HG03439 (cell line): ENCODE data around the gene AHDC1.

Source experiments
- ATAC-seq: cut with Tn5 transposase; IDR thresholded peaks from one replicate; pipeline ENCODE4 v1.9.1; 2021; ENCODE audit warnings: mild to moderate bottlenecking, moderate library complexity; ENCODE audit not compliant: unreplicated experiment

The AHDC1 gene

GRCh38 chr1:27599605-27600497, 4.1 kb downstream of the AHDC1 start:
- ATAC-seq: no peak

GRCh38 chr1:27598902-27599528, 4.9 kb downstream of the AHDC1 start:
- ATAC-seq: no peak

- no peak for ATAC-seq
Measured at GRCh38 chr1:27598295-27598687, 5.7 kb downstream of the AHDC1 start.

DNA sequence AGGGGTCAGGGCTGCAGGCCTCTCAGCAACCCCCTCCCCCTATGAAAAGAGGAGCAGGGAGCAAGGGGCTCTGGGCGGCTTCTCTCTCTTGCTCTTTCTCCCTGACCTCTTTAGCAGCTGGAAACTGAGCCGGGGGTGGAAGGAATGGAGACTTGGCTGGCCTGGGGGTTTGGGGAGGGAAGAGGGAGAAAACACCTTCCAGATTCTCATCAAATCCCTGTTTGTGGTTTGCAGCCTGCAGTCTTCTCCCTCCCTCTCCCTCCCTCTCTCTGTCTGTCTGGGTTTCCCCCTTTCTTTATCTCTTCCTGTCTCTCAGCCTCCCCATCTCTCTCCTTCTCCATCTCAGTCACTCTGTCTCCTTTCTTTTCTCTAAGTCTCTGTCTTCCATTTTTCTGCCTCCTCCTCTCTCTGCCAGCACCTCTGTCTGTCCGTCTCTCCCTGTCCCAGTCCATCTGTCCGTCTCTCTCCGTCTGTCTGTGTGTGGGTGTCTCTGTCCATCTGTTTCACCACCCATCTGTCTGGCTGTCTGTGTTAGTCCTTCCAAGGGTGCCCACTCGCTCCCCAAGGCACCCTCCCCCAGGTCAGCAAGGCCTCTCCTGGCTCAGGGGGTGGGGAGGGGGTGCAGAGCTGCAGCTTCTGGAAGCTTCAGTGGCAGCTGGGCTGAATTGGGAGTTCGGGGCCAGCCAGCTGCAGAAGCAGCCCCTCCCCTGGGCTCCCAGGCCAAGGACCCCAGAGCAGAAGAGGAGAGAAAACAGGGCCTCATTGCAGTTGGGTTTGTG, 6.2 kb downstream of the AHDC1 start:
- no peak for ATAC-seq

DNA sequence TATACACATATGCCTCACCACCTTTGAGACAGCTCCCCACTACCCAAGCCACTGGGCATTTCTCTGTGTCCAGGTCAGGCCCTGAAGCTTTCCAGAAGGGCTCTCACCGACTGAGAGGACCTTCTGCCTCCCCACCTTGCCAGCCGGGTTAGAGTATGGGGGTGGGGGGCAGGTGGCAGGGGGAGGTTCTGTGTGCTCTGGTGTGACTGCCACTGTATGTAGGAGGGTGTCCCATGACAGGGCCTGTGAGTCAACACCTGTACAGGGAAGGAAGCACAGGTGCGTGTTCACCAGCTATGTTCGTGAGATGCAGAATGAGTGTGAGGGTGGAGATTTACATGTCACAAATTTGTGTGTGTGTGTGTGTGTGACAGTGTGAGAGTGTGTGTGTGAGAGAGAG, 7.0 kb downstream of the AHDC1 start:
- ATAC-seq: no peak

GRCh38 chr1:27596261-27596660, 7.7 kb downstream of the AHDC1 start:
- ATAC-seq: no peak

DNA sequence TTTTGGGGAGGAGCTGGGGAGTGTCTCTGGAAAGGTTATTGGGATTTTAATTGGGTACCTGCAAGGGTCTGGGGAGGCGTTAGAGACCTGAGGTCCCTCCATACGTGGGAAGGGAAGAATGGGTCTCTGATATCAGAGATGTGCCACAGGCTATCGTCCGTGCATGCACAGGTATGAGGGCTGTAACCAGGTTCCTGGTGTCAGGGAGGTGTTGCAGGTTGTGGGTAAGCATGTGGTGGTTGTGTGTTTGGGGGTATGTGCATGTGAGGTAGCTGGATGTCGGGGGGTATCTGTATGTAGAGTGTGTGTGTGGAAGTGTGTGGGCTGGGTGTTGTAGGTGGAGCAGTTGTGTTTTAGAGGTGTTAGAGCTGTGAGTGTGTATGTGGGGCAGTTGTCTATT, 8.3 kb downstream of the AHDC1 start:
- ATAC-seq: no peak

DNA sequence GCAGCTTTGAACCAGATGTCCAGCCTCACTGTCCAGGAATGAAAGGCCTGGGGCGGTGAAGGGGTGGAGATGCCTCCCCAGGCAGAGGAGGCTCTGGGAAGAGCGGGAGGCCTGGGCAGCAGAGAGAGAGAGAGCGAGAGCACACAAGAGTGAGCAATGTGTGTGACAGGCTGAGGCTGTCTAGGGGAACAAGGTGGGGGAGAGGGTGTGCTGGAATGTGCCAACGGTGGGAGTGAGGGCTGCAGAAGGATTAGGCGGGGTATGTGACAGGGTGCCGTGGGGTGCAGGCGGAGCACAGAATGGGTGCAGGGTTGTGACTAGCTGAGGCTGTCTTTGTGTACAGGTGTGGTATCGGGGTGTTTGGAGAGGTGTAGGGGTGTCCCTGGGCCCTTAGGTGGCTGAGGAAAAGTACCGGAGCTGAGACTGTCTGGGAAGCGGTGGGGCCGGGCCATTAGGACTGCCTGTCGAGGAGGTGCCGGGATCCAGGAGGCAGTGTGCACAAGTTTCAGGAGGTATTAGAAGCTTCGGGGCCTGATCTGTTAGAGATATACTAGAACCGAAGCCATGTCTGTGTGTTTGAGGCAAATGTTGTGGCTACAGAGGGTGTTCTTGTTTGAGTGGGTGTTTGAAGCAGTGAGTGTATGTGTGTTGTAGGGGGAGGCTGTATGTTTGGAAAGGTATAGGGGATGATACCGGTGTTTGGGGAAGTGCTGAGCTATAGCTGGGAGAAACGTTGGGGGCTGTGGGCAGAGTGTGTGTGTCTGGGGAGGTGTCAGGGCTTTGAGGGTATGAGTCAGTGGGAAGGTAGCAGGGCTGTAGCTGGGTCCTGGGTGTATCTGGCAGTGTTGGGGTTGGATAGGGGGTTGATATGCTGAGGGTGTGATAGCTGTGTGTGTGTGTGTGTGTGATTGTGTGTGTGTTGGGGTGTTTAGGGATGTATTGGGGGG, 9.1 kb downstream of the AHDC1 start:
- no peak for ATAC-seq

DNA sequence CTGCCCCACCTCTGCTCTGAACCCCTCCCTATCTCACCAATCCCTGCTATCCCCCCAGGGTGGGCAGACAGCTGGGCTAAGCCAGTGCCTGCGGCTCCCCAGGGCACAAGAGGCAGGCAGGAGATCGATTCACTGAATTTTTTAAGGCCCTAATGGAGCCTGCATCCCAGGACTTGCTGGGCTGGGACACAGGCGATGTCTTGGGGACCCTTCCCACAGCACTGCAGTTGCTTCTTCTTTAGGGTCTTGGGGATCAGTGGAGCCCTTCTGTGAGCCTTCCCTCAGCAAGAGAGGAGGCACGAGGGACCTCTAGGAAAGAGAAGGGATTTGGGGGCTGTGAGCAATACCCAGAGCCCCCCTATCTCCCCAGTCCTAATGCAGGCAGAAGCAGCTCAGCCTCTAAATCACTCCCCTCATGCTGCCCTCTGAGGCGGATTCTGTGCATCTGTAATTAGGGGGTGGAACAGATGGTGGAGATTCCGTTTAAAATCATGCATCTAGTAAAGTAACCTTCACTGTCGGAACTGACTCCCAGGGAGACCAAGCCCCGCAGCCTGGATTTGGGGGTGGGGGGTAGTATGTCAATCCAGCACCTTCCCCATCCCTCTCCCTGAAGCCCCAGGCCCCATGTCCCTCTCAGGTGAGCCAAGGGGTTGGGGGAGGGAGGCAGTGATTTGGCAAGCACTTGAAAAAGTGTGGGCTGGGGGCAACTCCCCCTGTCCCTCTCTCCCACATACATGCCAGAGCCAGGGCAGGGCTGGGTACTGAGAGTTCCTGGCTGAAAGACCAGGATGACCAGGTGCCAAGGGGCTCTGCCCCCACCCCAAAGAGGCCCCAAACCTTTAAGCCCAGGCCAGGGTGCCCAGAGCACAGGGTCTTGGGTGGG, 10.0 kb downstream of the AHDC1 start:
- ATAC-seq: no peak

DNA sequence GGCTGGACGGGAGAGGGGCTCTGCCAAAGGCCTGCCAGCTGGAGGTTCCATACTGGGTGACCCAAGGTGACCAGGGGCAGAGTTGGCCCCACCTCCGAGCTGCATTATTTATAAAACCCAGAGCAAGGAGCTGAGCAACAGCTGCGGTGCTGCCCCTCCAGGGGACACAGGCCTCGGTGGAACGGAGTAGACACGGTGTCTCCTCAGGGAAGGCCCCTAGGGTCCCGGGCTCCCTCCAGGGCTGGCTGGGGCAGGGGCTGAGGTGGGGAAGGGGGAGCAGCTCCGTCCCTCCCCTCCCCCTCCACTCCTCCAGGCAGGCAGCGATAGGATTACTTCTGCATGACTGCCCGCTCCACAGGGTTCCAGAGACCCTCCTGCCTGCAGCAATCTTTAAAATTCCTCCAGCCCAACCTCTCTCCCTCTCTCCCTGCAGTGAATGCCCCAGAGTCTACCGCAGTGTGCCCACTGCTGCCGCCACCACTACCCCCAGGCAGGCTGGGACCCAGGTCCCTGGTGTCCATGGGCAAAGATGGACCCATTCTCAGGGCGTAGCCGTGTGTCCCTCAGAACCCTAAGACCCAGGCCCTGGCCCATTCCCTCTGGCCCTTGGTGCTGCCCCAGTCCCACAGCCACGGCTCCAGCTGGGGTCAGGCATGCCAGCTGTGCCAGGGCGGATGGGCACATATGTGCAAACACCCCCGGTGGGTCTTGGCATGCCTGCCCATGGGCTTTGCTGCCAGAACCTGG, 10.8 kb downstream of the AHDC1 start:
- no peak for ATAC-seq

- no peak for ATAC-seq
Measured at GRCh38 chr1:27592232-27592930, 11.6 kb downstream of the AHDC1 start.

DNA sequence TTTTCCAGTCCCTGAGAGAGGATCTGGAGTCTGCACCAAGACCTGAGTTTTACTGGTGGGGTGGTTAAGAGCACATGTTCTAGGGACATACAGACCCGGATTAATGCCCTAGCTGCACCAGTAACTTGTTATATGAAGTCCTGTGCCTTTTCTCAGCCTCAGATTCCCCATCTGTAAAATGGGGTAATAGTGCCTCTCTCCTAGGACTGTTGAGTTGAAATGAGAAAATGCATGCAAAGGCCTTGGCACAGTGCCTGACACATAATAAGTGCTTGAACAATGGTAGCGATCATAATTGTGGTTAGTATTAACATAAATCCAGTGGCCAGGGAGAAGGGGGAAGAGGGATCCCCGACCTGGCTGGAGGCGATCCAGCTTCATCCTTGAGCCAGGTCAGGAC, 12.3 kb downstream of the AHDC1 start:
- ATAC-seq: no peak

- ATAC-seq: no peak
Measured at GRCh38 chr1:27590917-27591508, 12.9 kb downstream of the AHDC1 start.

- no peak for ATAC-seq
Measured at GRCh38 chr1:27589841-27590426, 14.0 kb downstream of the AHDC1 start.

- no peak for ATAC-seq
Measured at GRCh38 chr1:27589441-27589840, 14.5 kb downstream of the AHDC1 start.

DNA sequence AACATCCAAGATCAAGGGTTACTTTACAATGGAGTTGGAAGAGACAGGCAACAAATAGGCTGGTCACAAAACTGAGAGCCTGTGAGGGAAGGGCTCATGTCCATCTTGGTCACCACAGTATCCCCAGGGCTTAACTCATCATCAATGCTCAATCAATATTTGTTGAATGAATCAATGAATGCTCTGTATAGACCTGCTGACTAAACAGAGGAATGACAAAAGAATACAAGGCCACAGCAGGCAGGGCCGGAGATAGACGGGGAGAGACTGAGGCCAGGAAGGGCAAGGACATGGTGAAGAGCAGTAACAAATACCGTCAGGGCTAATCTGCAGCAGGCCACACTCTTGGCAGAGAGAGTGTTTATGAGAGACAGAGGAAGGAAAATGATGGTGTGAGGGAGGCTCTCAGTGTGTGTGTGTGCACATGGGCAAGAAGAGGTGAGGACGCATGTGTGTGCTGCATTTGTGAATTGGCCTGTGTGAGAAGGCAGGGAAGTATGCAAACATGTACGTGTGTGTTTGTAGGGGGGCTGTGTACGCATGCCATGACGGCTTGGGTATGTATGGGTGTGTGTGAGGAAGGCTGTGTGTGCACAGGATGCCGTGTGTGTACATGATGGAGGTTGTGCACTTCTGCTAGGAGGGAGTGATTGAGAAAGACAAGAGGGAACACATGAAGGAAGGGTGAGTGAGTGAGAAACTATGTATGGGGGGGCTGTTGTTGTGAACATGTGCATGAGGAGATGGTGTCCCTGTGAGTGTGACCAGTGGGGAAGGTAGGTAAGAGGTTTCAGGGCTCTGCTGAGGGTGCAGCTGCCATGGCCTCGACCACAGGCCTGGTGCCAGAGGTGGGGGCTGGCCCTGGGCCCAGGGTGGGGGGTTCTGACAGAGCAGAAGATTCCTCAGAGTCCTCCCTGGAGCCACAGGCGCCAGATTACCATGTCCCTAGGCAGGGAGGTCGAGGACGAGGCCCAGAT, 15.4 kb downstream of the AHDC1 start:
- ATAC-seq: no peak
